ENCODE measurements around the gene TRIP13.

DNA sequence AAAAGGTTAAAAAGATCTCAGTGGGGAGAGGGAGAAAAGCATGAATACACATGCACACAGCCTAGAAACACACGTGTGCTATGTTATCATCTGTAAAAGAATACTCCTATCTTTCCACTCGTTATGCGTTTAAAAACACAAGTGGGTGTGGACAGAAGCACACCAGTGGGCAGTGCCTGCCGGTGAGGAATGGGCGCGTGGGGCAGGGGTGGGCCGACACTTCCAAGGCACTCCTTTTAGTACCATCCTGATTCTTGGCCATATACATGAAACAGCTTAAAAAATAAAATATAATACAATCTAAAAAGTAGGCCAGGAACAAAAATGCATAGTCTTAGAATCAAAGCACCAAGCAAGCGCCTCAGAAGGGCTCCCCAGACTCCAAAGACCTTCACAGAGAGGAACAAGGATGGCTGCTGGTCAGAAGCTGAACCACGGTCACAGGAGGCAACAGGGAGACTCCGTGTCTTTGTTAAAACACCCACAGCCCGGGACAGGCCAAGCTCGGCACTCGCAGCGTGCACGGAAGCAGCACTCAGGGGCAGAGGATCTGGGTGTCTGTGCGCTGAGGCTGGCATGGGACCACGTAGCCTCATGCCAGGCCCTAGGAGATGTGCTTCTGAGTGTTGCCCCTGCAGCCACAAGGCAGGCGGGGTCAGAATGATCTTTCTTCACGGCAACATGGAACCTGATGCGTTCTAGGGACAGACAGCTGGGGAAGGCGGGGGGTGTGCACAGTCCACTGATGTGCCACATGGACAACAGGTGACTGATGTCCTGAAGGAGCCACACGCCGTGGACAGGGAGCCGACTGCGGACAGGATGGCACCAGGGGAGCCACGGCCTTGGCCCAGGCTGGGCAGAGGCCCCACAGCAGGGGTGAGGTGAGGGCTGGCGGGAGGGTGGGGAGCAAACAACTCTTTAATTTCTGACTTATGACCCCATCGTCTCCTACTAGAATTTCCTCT, 16.0 kb upstream of the TRIP13 start:
- TF ChIP-seq, protein P1, sequence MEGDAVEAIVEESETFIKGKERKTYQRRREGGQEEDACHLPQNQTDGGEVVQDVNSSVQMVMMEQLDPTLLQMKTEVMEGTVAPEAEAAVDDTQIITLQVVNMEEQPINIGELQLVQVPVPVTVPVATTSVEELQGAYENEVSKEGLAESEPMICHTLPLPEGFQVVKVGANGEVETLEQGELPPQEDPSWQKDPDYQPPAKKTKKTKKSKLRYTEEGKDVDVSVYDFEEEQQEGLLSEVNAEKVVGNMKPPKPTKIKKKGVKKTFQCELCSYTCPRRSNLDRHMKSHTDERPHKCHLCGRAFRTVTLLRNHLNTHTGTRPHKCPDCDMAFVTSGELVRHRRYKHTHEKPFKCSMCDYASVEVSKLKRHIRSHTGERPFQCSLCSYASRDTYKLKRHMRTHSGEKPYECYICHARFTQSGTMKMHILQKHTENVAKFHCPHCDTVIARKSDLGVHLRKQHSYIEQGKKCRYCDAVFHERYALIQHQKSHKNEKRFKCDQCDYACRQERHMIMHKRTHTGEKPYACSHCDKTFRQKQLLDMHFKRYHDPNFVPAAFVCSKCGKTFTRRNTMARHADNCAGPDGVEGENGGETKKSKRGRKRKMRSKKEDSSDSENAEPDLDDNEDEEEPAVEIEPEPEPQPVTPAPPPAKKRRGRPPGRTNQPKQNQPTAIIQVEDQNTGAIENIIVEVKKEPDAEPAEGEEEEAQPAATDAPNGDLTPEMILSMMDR (IDR thresholded peaks at IDR 0.05 in 4 of 5, conservative IDR thresholded peaks at IDR 0.05 in 1 of 5): no peak
- no peak for TF ChIP-seq POLR2A (IDR thresholded peaks at IDR 0.05)

Data from gastrocnemius medialis (tissue), 4 donors.